H9 (cell line): Measurements from ENCODE around the gene PTPRJ. TPM values are rescaled to one million over a fixed set of nuclear protein-coding genes. Genes with fewer than 3 reads are reported as not detected.

ENCODE experiments used
- DNase-seq: peaks from one replicate; pipeline ENCODE4 v3.0.0-alpha.2; 2017
- H2AFZ ChIP-seq: one replicate; pipeline ENCODE4 v1.6.1; 2013; ENCODE audit warnings: mild to moderate bottlenecking, low read length, control low read depth, moderate library complexity
- H2AK5ac ChIP-seq: 2 replicates; pipeline ENCODE4 v1.6.1; 2013; ENCODE audit warnings: low read length, control low read depth, mixed read lengths; ENCODE audit not compliant: insufficient read length
- H2BK120ac ChIP-seq: one replicate; pipeline ENCODE4 v1.6.1; 2013; ENCODE audit warnings: low read depth, mild to moderate bottlenecking, low read length, control low read depth, inconsistent platforms; ENCODE audit not compliant: poor library complexity, severe bottlenecking
- H2BK12ac ChIP-seq: 2 replicates; pipeline ENCODE4 v1.6.1; 2013; ENCODE audit warnings: low read length, control low read depth, mixed read lengths, low read depth; ENCODE audit not compliant: insufficient read length
- H2BK15ac ChIP-seq: 2 replicates; pipeline ENCODE4 v1.6.1; 2013; ENCODE audit warnings: low read depth, low read length, control low read depth
- H2BK20ac ChIP-seq: one replicate; pipeline ENCODE4 v1.6.1; 2013; ENCODE audit warnings: low read depth, mild to moderate bottlenecking, low read length, control low read depth, inconsistent platforms; ENCODE audit not compliant: poor library complexity, severe bottlenecking
- H2BK5ac ChIP-seq: 2 replicates; pipeline ENCODE4 v1.6.1; 2013; ENCODE audit warnings: low read length, control low read depth, mixed read lengths; ENCODE audit not compliant: insufficient read length
- H3K14ac ChIP-seq: 2 replicates; pipeline ENCODE4 v1.6.1; 2013; ENCODE audit warnings: low read length, control low read depth; ENCODE audit not compliant: insufficient read depth
- H3K18ac ChIP-seq: 2 replicates; pipeline ENCODE4 v1.6.1; 2013; ENCODE audit warnings: low read depth, mild to moderate bottlenecking, mixed read lengths, low read length, control low read depth; ENCODE audit not compliant: insufficient read length
- H3K23ac ChIP-seq: 2 replicates; pipeline ENCODE4 v1.6.1; 2013; ENCODE audit warnings: low read length, control low read depth, mixed read lengths, low read depth; ENCODE audit not compliant: insufficient read length
- H3K23me2 ChIP-seq: 2 replicates; pipeline ENCODE4 v1.6.1; 2013; ENCODE audit warnings: low read depth, mild to moderate bottlenecking, mixed read lengths, low read length, control low read depth; ENCODE audit not compliant: insufficient read length, poor library complexity, severe bottlenecking
- H3K27ac ChIP-seq: 2 replicates; pipeline ENCODE4 v1.5.1; 2013; ENCODE audit warnings: low read length, control low read depth, mixed read lengths, low read depth; ENCODE audit not compliant: insufficient read length
- H3K27me3 ChIP-seq: 2 replicates; pipeline ENCODE4 v1.6.1; 2013; ENCODE audit warnings: low read length, control low read depth, inconsistent platforms; ENCODE audit not compliant: insufficient read depth
- H3K4ac ChIP-seq: 2 replicates; pipeline ENCODE4 v1.6.1; 2013; ENCODE audit warnings: low read depth, mild to moderate bottlenecking, control low read depth, inconsistent platforms, low read length, moderate library complexity
- H3K4me1 ChIP-seq: 2 replicates; pipeline ENCODE4 v1.6.1; 2013; ENCODE audit warnings: low read length, control low read depth, inconsistent platforms; ENCODE audit not compliant: insufficient read depth
- H3K4me2 ChIP-seq: 2 replicates; pipeline ENCODE4 v1.6.1; 2013; ENCODE audit warnings: low read length, control low read depth, mixed read lengths; ENCODE audit not compliant: insufficient read length, insufficient read depth
- H3K56ac ChIP-seq: 2 replicates; pipeline ENCODE4 v1.6.1; 2013; ENCODE audit warnings: low read depth, mild to moderate bottlenecking, mixed read lengths, low read length, control low read depth; ENCODE audit not compliant: insufficient read length
- H3K79me1 ChIP-seq: 2 replicates; pipeline ENCODE4 v1.6.1; 2013; ENCODE audit warnings: low read depth, mild to moderate bottlenecking, moderate library complexity, low read length, control low read depth, inconsistent platforms; ENCODE audit not compliant: insufficient read depth, poor library complexity, severe bottlenecking
- H3K79me2 ChIP-seq: 2 replicates; pipeline ENCODE4 v1.6.1; 2013; ENCODE audit warnings: low read length, control low read depth, inconsistent platforms; ENCODE audit not compliant: insufficient read depth
- H3K9ac ChIP-seq: 2 replicates; pipeline ENCODE4 v1.6.1; 2013; ENCODE audit warnings: low read length, control low read depth, mixed read lengths; ENCODE audit not compliant: insufficient read length; ENCODE audit errors: extremely low read depth
- H3K9me3 ChIP-seq: one replicate; pipeline ENCODE4 v1.6.1; 2013; ENCODE audit warnings: low read depth, low read length, inconsistent platforms; ENCODE audit not compliant: control insufficient read depth
- H3T11ph ChIP-seq: one replicate; pipeline ENCODE4 v1.6.1; 2013; ENCODE audit warnings: mild to moderate bottlenecking, low read length, control low read depth, inconsistent platforms
- H4K20me1 ChIP-seq: one replicate; pipeline ENCODE4 v1.6.1; 2013; ENCODE audit not compliant: control insufficient read depth, insufficient read length, insufficient read depth
- H4K5ac ChIP-seq: 2 replicates; pipeline ENCODE4 v1.6.1; 2013; ENCODE audit warnings: low read depth, mild to moderate bottlenecking, mixed read lengths, low read length, control low read depth; ENCODE audit not compliant: insufficient read length
- H4K8ac ChIP-seq: replicated peaks from 2 replicates; pipeline ENCODE4 v1.6.1; 2013; ENCODE audit warnings: low read length, control low read depth, mixed read lengths, low read depth; ENCODE audit not compliant: insufficient read length
- H4K91ac ChIP-seq: 2 replicates; pipeline ENCODE4 v1.6.1; 2013; ENCODE audit warnings: low read depth, mild to moderate bottlenecking, moderate library complexity, mixed read lengths, low read length, control low read depth; ENCODE audit not compliant: insufficient read length
- H3K27ac Mint-ChIP-seq, 3 experiments: 2 replicates in 2 of 3; 3 replicates in 1 of 3; pipeline ENCODE4 v1.8.0; 2020 to 2021; ENCODE audit warnings: mixed read lengths in 3 of 3, mild to moderate bottlenecking in 1 of 3, moderate library complexity in 1 of 3
- H3K27me3 Mint-ChIP-seq: 2 replicates; pipeline ENCODE4 v1.8.0; 2021; ENCODE audit warnings: low read depth, mild to moderate bottlenecking, moderate library complexity, mixed read lengths
- H3K36me3 Mint-ChIP-seq, 3 experiments: 2 replicates in 2 of 3; 3 replicates in 1 of 3; pipeline ENCODE4 v1.8.0; 2020 to 2021; ENCODE audit warnings: low read depth in 3 of 3, mixed read lengths in 3 of 3; ENCODE audit not compliant: insufficient read depth in 1 of 3
- H3K4me1 Mint-ChIP-seq, 2 experiments: 2 replicates each; pipeline ENCODE4 v1.8.0; 2020; ENCODE audit warnings: mixed read lengths in 2 of 2
- H3K4me3 Mint-ChIP-seq, 2 experiments: 2 replicates in 1 of 2; 3 replicates in 1 of 2; pipeline ENCODE4 v1.8.0; 2020 to 2021; ENCODE audit warnings: mild to moderate bottlenecking in 2 of 2, mixed read lengths in 2 of 2, moderate library complexity in 1 of 2
- H3K9me3 Mint-ChIP-seq, 2 experiments: 2 replicates in 1 of 2; 3 replicates in 1 of 2; pipeline ENCODE4 v1.8.0; 2020; ENCODE audit warnings: mild to moderate bottlenecking in 2 of 2, mixed read lengths in 2 of 2, moderate library complexity in 1 of 2
- CTCF ChIP-seq: fragments of 200-600 bp; sonication (generic); conservative IDR thresholded peaks from 3 replicates; pipeline ENCODE4 v1.8.0; 2021; ENCODE audit warnings: antibody characterized with exemption, mild to moderate bottlenecking
- WGBS: extraction: QIAGEN DNeasy Blood & Tissue Kit; methylation state at CpG from one replicate; pipeline ENCODE4 v1.1.7; 2013; ENCODE audit warnings: missing lambda C conversion rate, low lambda C conversion rate, mixed read lengths; ENCODE audit not compliant: insufficient read length; ENCODE audit errors: extremely low coverage; 5-methylcytosine and 5-hydroxymethylcytosine counted together
- total RNA-seq: library from RNA; stranded (reverse); gene quantifications from 2 replicates; pipeline ENCODE4 v1.2.1, GENCODE V29; 2021

Gene PTPRJ
- total RNA-seq, 1 experiment from 2014 or later: 10.6 TPM

DNA sequence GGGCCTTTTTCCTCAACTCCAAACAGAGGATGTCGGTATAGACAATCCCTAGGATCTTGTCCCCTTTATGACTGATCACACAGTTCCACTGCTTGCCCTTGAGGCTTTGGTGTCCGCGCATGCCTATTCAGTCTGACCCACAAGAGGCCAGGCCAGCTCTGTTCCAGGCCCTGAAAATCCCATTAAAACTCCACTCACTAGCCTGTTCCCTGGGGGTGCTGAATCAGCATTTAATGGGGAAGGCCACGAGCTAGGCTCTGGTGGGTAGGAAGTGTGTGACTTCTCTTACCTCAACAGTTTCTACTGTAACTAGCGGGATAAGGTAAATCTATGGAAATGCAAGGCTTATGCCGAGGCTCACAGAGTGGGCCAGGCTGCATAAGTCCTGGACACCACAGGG is 117.7 kb downstream of the PTPRJ start:
- Histone ChIP-seq H3K23me2 (no peaks in the 10 kb centered on the region), H3K9ac (no peak overlapping the region), H3K79me1 (no peaks in the 10 kb centered on the region), H2AFZ (no peak overlapping the region), H4K20me1 (no peaks in the 10 kb centered on the region), H3K14ac (no peak overlapping the region), H3K4me1 (peaks cover 9% of the 10 kb centered on the region; the same call in 1 of the 2 replicates), H3T11ph (no peak overlapping the region), H3K23ac (no peak overlapping the region), H4K5ac (no peak overlapping the region), H3K4me2 (no peak overlapping the region), H3K27me3 (no peaks in the 10 kb centered on the region), H4K91ac (no peak overlapping the region), H3K79me2 (no peaks in the 10 kb centered on the region), H3K9me3 (no peaks in the 10 kb centered on the region), H2AK5ac (no peak overlapping the region), H2BK5ac (no peak overlapping the region), H2BK15ac (no peak overlapping the region), H4K8ac (no peak overlapping the region), H2BK20ac (no peak overlapping the region), H2BK120ac (no peak overlapping the region), H2BK12ac (no peak overlapping the region), H3K18ac (no peak overlapping the region), H3K56ac (no peak overlapping the region), H3K27ac (no peak overlapping the region), H3K4ac (no peak overlapping the region)
- Mint-ChIP-seq H3K4me3 (no peak overlapping the region), H3K36me3 (no peaks in the 10 kb centered on the region; a peak in 1 of 7 replicates), H3K27me3 (no peaks in the 10 kb centered on the region), H3K9me3 (no peaks in the 10 kb centered on the region), H3K27ac (no peak overlapping the region), H3K4me1 (peaks cover 34 to 42% of the 10 kb centered on the region in 2 experiments)
- TF ChIP-seq CTCF: no peak
- DNase-seq: no peak
- no CpG with 5 or more reads among the region's 6 CpGs for WGBS
